GM12873 (cell line): ENCODE results near the gene NUP43.

Source experiments
- TF ChIP-seq, protein P1 (sequence below): IDR thresholded peaks from 2 replicates; pipeline ENCODE4 v1.5.1; 2012; ENCODE audit warnings: low read depth, mild to moderate bottlenecking, moderate library complexity, low read length, control low read depth; ENCODE audit not compliant: insufficient read depth; ENCODE audit errors: missing control alignments

NUP43 gene

DNA sequence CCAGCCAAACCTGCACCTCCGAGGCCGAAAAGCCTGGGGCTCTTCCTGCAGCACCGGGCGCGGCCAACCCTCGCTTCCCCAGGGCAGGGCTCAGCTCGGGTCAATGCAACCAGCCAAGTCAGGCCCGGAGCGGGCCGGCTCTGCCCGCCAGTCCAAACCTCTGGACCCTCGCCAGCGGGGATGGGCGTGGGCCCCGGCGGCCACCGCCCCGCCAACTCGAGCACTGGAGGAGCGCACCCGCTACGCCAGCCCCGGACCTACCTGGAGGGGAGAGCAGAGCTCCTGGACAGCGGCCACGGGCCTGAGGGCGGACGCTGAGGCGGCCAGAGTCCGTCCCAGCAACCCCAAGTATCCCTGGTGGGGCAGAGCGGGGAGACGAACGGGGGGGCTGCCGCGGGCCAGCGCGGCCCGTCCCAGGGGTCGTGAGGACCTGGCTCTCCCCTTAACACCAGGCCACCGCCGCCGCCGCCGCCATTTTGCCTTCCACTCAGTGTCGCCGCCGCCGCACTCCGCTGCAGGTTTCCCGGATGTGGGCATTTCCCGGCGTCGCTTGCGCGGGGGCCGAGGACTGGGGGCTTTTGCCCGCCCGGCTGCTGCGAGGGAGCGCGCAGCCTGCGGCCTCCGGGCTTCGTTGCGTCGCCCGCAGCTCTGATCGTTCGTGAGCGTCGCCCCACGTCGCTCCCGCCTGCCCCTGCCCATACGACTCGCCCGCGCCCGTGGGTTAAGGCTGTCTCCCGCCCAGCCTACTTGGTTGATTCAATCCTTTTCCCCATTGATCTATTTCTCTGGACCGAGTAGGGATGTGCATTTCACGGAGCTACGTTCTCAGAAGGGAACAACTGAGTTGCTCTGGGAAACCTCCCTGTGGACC is 28.5 kb downstream of the NUP43 start, which contains the start of gene LATS1:
TSS of gene LATS1 (minus strand) at position 514 of the 871 bp plus-strand sequence. CDS start 15,975 bp downstream, outside the sequence.
- TF ChIP-seq, protein P1, sequence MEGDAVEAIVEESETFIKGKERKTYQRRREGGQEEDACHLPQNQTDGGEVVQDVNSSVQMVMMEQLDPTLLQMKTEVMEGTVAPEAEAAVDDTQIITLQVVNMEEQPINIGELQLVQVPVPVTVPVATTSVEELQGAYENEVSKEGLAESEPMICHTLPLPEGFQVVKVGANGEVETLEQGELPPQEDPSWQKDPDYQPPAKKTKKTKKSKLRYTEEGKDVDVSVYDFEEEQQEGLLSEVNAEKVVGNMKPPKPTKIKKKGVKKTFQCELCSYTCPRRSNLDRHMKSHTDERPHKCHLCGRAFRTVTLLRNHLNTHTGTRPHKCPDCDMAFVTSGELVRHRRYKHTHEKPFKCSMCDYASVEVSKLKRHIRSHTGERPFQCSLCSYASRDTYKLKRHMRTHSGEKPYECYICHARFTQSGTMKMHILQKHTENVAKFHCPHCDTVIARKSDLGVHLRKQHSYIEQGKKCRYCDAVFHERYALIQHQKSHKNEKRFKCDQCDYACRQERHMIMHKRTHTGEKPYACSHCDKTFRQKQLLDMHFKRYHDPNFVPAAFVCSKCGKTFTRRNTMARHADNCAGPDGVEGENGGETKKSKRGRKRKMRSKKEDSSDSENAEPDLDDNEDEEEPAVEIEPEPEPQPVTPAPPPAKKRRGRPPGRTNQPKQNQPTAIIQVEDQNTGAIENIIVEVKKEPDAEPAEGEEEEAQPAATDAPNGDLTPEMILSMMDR = no peak

DNA sequence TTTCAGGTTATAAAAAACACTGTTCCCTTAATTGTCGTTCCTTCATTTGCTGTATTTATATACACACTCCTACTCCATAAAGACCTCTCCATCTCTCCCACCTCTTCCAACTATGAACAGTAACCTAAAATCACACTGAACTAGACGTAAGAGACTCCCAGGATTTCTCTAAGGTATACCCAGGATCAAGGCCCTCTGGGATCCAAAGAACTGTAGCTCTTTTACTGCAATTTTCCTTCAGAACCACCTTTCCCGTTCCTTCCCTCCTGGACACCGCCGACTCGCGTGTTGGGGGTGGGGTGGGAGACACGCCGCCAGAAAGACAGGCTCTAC is 29.1 kb downstream of the NUP43 start:
- TF ChIP-seq, protein P1 = no peak

DNA sequence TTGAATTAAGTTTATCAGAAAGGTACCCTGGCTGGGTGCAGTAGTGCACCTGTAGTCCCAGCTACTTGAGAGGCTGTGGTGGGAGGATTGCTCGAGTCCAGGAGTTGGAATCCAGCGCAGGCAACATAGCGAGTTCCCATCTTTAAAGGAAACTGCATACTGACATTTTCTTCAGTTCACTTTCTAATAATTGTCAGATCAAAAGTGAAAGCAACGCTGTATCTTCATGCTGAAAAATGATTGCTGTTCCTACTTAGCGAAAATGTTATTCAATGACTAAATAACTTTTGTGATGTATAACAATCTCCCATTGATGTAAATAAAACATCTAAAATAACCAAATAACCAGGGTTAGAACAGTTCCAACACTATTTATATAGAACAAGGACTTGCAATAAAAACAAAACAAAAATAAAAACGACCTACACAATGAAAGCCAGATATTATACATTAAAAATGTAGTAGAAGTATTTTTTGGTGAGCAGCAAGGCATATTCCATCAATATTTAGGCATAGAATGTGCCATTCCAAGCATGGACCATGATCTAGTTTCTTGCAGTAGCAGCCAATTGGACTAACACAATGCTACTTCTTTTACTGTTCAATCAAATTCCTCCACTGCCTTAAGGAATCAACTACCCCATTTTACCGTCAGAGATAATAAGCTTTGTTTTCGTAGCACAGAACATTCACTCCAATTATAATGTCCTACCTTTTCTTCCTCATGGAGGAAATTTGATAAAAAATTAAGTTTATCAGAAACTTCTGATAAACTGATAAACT is 30.0 kb downstream of the NUP43 start:
- TF ChIP-seq, protein P1 = no peak

DNA sequence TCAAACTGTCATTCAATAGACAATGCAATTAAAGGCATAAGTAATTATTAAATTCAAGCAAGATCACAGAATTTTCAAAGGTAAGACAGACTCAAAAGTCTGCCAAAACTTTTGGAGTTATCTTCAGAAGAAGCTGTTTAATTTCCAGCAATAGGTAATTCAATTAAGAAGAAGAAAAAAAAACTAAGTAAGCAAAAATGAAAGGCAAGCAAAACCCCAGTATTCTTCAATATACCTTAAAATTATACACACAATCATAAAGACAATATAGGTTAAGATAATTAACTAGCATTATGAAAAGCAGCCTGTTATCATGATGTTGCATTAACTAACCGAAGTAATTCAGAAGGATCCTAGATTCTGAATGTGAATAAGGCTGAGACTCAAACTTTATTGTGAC is 31.9 kb downstream of the NUP43 start:
- TF ChIP-seq, protein P1 = no peak

DNA sequence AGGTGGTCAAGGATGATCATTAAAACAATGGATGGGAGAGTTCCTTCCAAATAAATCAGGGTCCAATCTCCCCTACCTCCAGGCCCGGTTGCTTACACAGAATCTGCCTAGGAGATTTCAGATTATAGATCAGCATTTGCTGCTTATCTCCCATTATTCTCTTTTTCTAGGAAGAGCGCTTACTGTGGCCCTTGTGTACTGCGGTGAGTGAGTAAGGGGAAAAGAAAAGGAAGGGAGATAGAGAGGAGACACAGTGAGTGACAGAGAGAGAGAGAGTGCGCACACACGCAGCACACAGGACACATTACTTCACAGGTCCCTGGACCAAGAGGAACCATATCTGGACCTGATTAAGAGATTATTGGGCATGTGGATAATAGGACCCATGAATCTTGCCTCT is 34.6 kb downstream of the NUP43 start:
- TF ChIP-seq, protein P1 = no peak

DNA sequence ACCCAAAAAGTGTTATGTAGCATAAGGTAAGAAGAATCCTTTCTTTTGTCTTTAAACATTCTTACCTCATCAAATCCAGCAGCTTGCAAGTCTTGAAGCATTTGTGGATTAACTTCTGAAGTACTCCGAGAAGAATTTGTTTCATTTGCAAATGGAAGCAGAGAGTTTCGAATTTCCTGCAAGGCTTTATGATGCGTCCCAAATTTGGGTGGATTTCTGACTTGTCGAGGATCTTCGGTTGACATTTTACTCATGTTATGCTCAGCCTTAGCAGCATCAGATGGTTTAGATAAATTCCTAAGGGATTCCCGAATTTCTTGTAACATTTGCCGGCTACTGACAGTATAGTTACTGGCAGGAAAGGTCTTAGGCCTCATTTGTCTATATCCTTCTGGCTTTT is 44.6 kb downstream of the NUP43 start:
- TF ChIP-seq, protein P1 = no peak

DNA sequence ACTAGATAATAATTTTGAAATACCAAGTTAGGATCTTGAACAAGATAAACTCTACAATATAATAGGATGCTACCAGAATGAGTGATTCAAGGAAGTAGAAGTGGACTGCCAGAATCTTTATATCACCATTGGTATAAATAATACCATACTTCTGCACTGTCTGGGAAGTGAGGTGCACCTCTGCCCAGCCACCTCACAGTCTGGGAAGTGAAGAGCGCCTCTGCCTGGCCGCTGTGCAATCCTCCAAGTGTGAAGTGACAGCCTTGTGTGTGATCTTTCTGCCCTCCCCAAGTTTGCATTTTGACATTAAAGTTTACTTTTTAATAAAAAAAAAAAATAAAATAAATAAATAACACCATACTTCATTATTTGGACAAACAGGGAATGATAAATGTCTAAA is 47.2 kb downstream of the NUP43 start:
- TF ChIP-seq, protein P1 = peak; percentile 9
